ENCODE results near the gene CHD1L.
"Not testable (repeated sequence)": the region's sequence is repeated elsewhere in the genome, so short reads cannot be mapped to it uniquely, and the experiment has no call there.

GRCh38 chr1:147231032-147231431 lies 11.5 kb upstream of the CHD1L start:
- TF ChIP-seq CTCF (conservative IDR thresholded peaks at IDR 0.05; ENCODE audit: low read length); EZH2phosphoT487 (IDR thresholded peaks at IDR 0.05; ENCODE audit: borderline replicate concordance): not testable (repeated sequence)

All from Loucy (cell line).